ENCODE results near the gene TPH2. TPM values are rescaled to one million over a fixed set of nuclear protein-coding genes. Genes with fewer than 3 reads are reported as not detected.

Gene TPH2
- total RNA-seq (2014; rRNA removed; shearing (Covaris generic)): not detected in 2 replicates

GRCh38 chr12:71938728-71939385 lies at the start of gene TPH2:
Gene TPH2, plus strand, starts transcription at chr12:71938845. Its CDS starts 142 bp downstream, at chr12:71938987.
- peak; percentile 70 for DNase-seq (ENCODE audit: low spot score)

- DNase-seq (ENCODE audit: low spot score): no peak
Measured at GRCh38 chr12:71890475-71890874, 48.2 kb upstream of the TPH2 start.

GRCh38 chr12:71892059-71892458 lies 46.6 kb upstream of the TPH2 start:
- DNase-seq (ENCODE audit: low spot score): no peak

- DNase-seq (ENCODE audit: low spot score): no peak
Measured at GRCh38 chr12:71896205-71896882, 42.3 kb upstream of the TPH2 start.

- no peak for DNase-seq (ENCODE audit: low spot score)
Measured at GRCh38 chr12:71900091-71900490, 38.6 kb upstream of the TPH2 start.

GRCh38 chr12:71904629-71905028 lies 34.0 kb upstream of the TPH2 start:
- DNase-seq (ENCODE audit: low spot score): no peak

- no peak for DNase-seq (ENCODE audit: low spot score)
Measured at GRCh38 chr12:71935594-71935993, 3.1 kb upstream of the TPH2 start.

GRCh38 chr12:71940068-71940467 lies 1.4 kb downstream of the TPH2 start:
- no peak for DNase-seq (ENCODE audit: low spot score)

- no peak for DNase-seq (ENCODE audit: low spot score)
Measured at GRCh38 chr12:71941174-71941573, 2.5 kb downstream of the TPH2 start.

- no peak for DNase-seq (ENCODE audit: low spot score)
Measured at GRCh38 chr12:71942259-71942658, 3.6 kb downstream of the TPH2 start.

- no peak for DNase-seq (ENCODE audit: low spot score)
Measured at GRCh38 chr12:71942703-71943102, 4.1 kb downstream of the TPH2 start.

- no peak for DNase-seq (ENCODE audit: low spot score)
Measured at GRCh38 chr12:71945121-71945520, 6.5 kb downstream of the TPH2 start.

- DNase-seq (ENCODE audit: low spot score): no peak
Measured at GRCh38 chr12:71945883-71946282, 7.2 kb downstream of the TPH2 start.

GRCh38 chr12:71947645-71948105 lies 9.0 kb downstream of the TPH2 start:
- DNase-seq (ENCODE audit: low spot score): peak; percentile 50

GRCh38 chr12:71948390-71948789 lies 9.7 kb downstream of the TPH2 start:
- no peak for DNase-seq (ENCODE audit: low spot score)

GRCh38 chr12:71949646-71950045 lies 11.0 kb downstream of the TPH2 start:
- DNase-seq (ENCODE audit: low spot score): no peak

GRCh38 chr12:71950404-71950803 lies 11.8 kb downstream of the TPH2 start:
- DNase-seq (ENCODE audit: low spot score): no peak

- no peak for DNase-seq (ENCODE audit: low spot score)
Measured at GRCh38 chr12:71950819-71951218, 12.2 kb downstream of the TPH2 start.

- no peak for DNase-seq (ENCODE audit: low spot score)
Measured at GRCh38 chr12:71954083-71954778, 15.6 kb downstream of the TPH2 start.

- no peak for DNase-seq (ENCODE audit: low spot score)
Measured at GRCh38 chr12:71954861-71955260, 16.2 kb downstream of the TPH2 start.

- DNase-seq (ENCODE audit: low spot score): no peak
Measured at GRCh38 chr12:71955970-71956369, 17.3 kb downstream of the TPH2 start.

- DNase-seq (ENCODE audit: low spot score): no peak
Measured at GRCh38 chr12:71958056-71958455, 19.4 kb downstream of the TPH2 start.

- DNase-seq (ENCODE audit: low spot score): no peak
Measured at GRCh38 chr12:71958457-71958856, 19.8 kb downstream of the TPH2 start.

Data from H4 (cell line).